ENCODE measurements around the gene GDF3.

GRCh38 chr12:7668171-7668570 is 27.4 kb downstream of the GDF3 start:
- TF ChIP-seq CTCF (IDR thresholded peaks at IDR 0.05; ENCODE audit: borderline replicate concordance, extremely low read depth, low read length, poor library complexity, severe bottlenecking) (no peak), EZH2 (IDR thresholded peaks at IDR 0.05; ENCODE audit: borderline replicate concordance, low read depth, low read length, severe bottlenecking) (no peak)
